ENCODE measurements around the gene GPR179.
A peak's percentile ranks its signal among the peaks of the same experiment; 100 is the strongest.
"Not testable (repeated sequence)": the region's sequence is repeated elsewhere in the genome, so short reads cannot be mapped to it uniquely, and the experiment has no call there.

The GPR179 gene

GRCh38 chr17:38324772-38325171 is 19.0 kb downstream of the GPR179 start:
- DNase-seq (ENCODE audit: low read depth in 2 of 2), result no peak

- DNase-seq (ENCODE audit: low read depth in 2 of 2), result no peak
These were observed 19.5 kb downstream of the GPR179 start for GRCh38 chr17:38324141-38324697.

GRCh38 chr17:38322897-38323296 is 20.9 kb downstream of the GPR179 start:
- no peak for DNase-seq (ENCODE audit: low read depth in 2 of 2)

- peak; percentile 61 to 70 for DNase-seq (ENCODE audit: low read depth in 2 of 2)
These were observed 21.5 kb downstream of the GPR179 start for GRCh38 chr17:38322156-38322779.

- no peak for DNase-seq (ENCODE audit: low read depth in 2 of 2)
These were observed 23.3 kb downstream of the GPR179 start for GRCh38 chr17:38320482-38320881.

- no peak for DNase-seq (ENCODE audit: low read depth in 2 of 2)
These were observed 26.7 kb downstream of the GPR179 start for GRCh38 chr17:38317081-38317480.

- no peak for DNase-seq (ENCODE audit: low read depth in 2 of 2)
These were observed 28.3 kb downstream of the GPR179 start for GRCh38 chr17:38315497-38315896.

GRCh38 chr17:38296834-38297517 is 46.8 kb downstream of the GPR179 start, which contains the start of gene MRPL45:
TSS of gene MRPL45 (plus strand) at chr17:38297168. CDS start at chr17:38297184, 16 bp downstream.
- peak; percentile 93 for DNase-seq (ENCODE audit: low read depth in 2 of 2)

GRCh38 chr17:38295602-38296365 is 48.0 kb downstream of the GPR179 start:
- DNase-seq (ENCODE audit: low read depth in 2 of 2), result not testable (repeated sequence)

GRCh38 chr17:38289760-38290159 is 54.0 kb downstream of the GPR179 start:
- not testable (repeated sequence) for DNase-seq (ENCODE audit: low read depth in 2 of 2)

GRCh38 chr17:38288217-38288827 is 55.4 kb downstream of the GPR179 start:
- DNase-seq (ENCODE audit: low read depth in 2 of 2), result not testable (repeated sequence)

- DNase-seq (ENCODE audit: low read depth in 2 of 2), result peak in 1 of 2 donors; percentile 11
These were observed 57.2 kb downstream of the GPR179 start for GRCh38 chr17:38286501-38287091.

- not testable (repeated sequence) for DNase-seq (ENCODE audit: low read depth in 2 of 2)
These were observed 57.8 kb downstream of the GPR179 start for GRCh38 chr17:38285994-38286393.

Measured in activated CD4-positive, alpha-beta T cell treated with anti-CD3 and anti-CD28 coated beads for 24 hours (primary cell).